Esophagus muscularis mucosa (tissue), 4 donors: ENCODE measurements around the gene DCLK2. TPM values are rescaled to one million over a fixed set of nuclear protein-coding genes. Genes with fewer than 3 reads are reported as not detected.

Source experiments
- DNase-seq: peaks from one replicate; pipeline ENCODE4 v3.0.0-alpha.2; 2017; ENCODE audit errors: extremely low spot score
- H3K27ac ChIP-seq, 4 donors: fragments of 200-600 bp; sonication (generic); replicated peaks in 1 of 4; 1 replicate in 3 of 4; 2 replicates in 1 of 4; pipeline ENCODE4 v1.5.1; 2016 to 2019; ENCODE audit warnings: mild to moderate bottlenecking in 1 of 4
- H3K27me3 ChIP-seq, 4 donors: fragments of 200-600 bp; sonication (generic); one replicate each; pipeline versions ENCODE4 v1.5.1 to v1.6.0; 2016 to 2019
- H3K36me3 ChIP-seq, 4 donors: fragments of 200-600 bp; sonication (generic); one replicate each; pipeline ENCODE4 v1.5.1; 2016 to 2019
- H3K4me1 ChIP-seq, 4 donors: fragments of 200-600 bp; sonication (generic); one replicate each; pipeline ENCODE4 v1.5.1; 2016 to 2019
- H3K4me3 ChIP-seq, 4 donors: fragments of 200-600 bp; sonication (generic); 1 replicate in 2 of 4; 2 replicates in 2 of 4; pipeline ENCODE4 v1.5.1; 2016 to 2019; ENCODE audit warnings: mild to moderate bottlenecking in 4 of 4, moderate library complexity in 1 of 4
- H3K9me3 ChIP-seq, 4 donors: fragments of 200-600 bp; sonication (generic); 1 replicate in 3 of 4; 2 replicates in 1 of 4; pipeline ENCODE4 v1.5.1; 2016 to 2019
- EP300 ChIP-seq: sonication (generic); formaldehyde crosslinking; IDR thresholded peaks from one replicate; pipeline ENCODE4 v1.6.1; 2017; ENCODE audit warnings: antibody characterized with exemption
- POLR2A ChIP-seq: fragments of 450-650 bp; IDR thresholded peaks from one replicate; pipeline ENCODE4 v1.6.1; 2017; ENCODE audit warnings: antibody characterized with exemption, moderate library complexity, mild to moderate bottlenecking, low read depth
- POLR2AphosphoS5 ChIP-seq, 2 donors: sonication (generic); formaldehyde crosslinking; IDR thresholded peaks; one replicate each; pipeline ENCODE4 v1.6.1; 2017; ENCODE audit warnings: antibody characterized with exemption in 2 of 2
- WGBS: methylation state at CpG from one replicate; pipeline ENCODE4 v1.1.5; 2018; 5-methylcytosine and 5-hydroxymethylcytosine counted together
- intact Hi-C: fragments of 100-400 bp; cut with DNase I; formaldehyde crosslinking; loops from one replicate; pipeline ENCODE4 v1.15.1; 2023
- total RNA-seq, 4 donors: library from RNA; depleted of rRNA; stranded (reverse); fragments of >200 nt; gene quantifications; one replicate each; pipeline versions ENCODE4 v1.1.0 to v1.2.1, GENCODE V29; 2016
- TF ChIP-seq, protein P1 (sequence below), 3 experiments: fragments of 200-600 bp in 2 of 3; fragments of 450-650 bp in 1 of 3; sonication (generic) in 2 of 3; IDR thresholded peaks; one replicate each; pipeline ENCODE4 v1.5.1; 2017 to 2019; ENCODE audit warnings: antibody characterized with exemption in 3 of 3, mild to moderate bottlenecking in 2 of 3, moderate library complexity in 1 of 3

Gene DCLK2
- total RNA-seq, 4 donors from 2014 or later = 15.4 to 29.3 (median 19.3) TPM

GRCh38 chr4:150047546-150047945 is 30.7 kb upstream of the DCLK2 start:
- DNase-seq = no peak
- no peaks in the 10 kb centered on the region for H3K27me3 ChIP-seq
- no peaks in the 10 kb centered on the region for H3K36me3 ChIP-seq
- TF ChIP-seq POLR2A (no peak), EP300 (no peak), POLR2AphosphoS5 (IDR thresholded peaks at IDR 0.05) (no peak)
- TF ChIP-seq, protein P1, sequence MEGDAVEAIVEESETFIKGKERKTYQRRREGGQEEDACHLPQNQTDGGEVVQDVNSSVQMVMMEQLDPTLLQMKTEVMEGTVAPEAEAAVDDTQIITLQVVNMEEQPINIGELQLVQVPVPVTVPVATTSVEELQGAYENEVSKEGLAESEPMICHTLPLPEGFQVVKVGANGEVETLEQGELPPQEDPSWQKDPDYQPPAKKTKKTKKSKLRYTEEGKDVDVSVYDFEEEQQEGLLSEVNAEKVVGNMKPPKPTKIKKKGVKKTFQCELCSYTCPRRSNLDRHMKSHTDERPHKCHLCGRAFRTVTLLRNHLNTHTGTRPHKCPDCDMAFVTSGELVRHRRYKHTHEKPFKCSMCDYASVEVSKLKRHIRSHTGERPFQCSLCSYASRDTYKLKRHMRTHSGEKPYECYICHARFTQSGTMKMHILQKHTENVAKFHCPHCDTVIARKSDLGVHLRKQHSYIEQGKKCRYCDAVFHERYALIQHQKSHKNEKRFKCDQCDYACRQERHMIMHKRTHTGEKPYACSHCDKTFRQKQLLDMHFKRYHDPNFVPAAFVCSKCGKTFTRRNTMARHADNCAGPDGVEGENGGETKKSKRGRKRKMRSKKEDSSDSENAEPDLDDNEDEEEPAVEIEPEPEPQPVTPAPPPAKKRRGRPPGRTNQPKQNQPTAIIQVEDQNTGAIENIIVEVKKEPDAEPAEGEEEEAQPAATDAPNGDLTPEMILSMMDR (IDR thresholded peaks at IDR 0.05) = no peak
- no peaks in the 10 kb centered on the region for H3K4me1 ChIP-seq
- no peak overlapping the region for H3K4me3 ChIP-seq
- intact Hi-C loops = no loop called here
- no peaks in the 10 kb centered on the region for H3K9me3 ChIP-seq
- H3K27ac ChIP-seq = no peak overlapping the region

DNA sequence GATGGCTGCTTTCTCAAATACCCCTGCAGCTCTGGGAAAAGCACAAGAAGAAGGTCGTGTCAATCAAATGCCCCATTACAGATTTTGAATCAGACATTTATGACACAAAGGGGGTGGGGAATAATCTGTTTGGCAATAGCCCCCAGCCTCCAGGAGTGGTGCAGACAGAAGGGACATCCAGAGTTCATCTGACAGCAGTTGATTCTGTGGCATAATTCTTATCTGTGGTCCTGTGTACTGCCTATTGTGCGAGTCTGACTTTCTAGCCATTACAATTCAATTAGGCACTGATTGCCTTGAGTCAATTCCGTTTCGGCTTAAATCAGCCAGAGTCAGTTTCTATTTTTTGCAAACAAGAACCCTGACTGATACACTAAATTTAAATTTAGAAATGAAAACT is 28.6 kb upstream of the DCLK2 start:
- WGBS = 93% methylated on average over 4 of the region's 4 CpGs
- intact Hi-C loops = no loop called here
- Histone ChIP-seq H3K4me3 (no peak overlapping the region), H3K27ac (no peak overlapping the region), H3K9me3 (no peaks in the 10 kb centered on the region), H3K36me3 (no peaks in the 10 kb centered on the region), H3K27me3 (no peaks in the 10 kb centered on the region), H3K4me1 (no peaks in the 10 kb centered on the region)
- TF ChIP-seq POLR2AphosphoS5 (IDR thresholded peaks at IDR 0.05) = no peak
- no peak for TF ChIP-seq POLR2A
- DNase-seq = no peak

- Histone ChIP-seq H3K27me3 (no peaks in the 10 kb centered on the region), H3K27ac (no peak overlapping the region), H3K36me3 (no peaks in the 10 kb centered on the region), H3K4me1 (no peaks in the 10 kb centered on the region), H3K4me3 (no peak overlapping the region), H3K9me3 (no peaks in the 10 kb centered on the region)
- WGBS = 94% methylated on average over 4 of the region's 4 CpGs
- DNase-seq = no peak
- TF ChIP-seq EP300 (no peak), POLR2A (no peak), POLR2AphosphoS5 (IDR thresholded peaks at IDR 0.05) (no peak)
- TF ChIP-seq, protein P1 (IDR thresholded peaks at IDR 0.05) = no peak
- intact Hi-C loops = no loop called here
Observed at GRCh38 chr4:150050566-150050965, 27.7 kb upstream of the DCLK2 start.

GRCh38 chr4:150051111-150051510 is 27.1 kb upstream of the DCLK2 start:
- Histone ChIP-seq H3K4me3 (no peak overlapping the region), H3K27me3 (no peaks in the 10 kb centered on the region), H3K9me3 (no peaks in the 10 kb centered on the region), H3K27ac (no peak overlapping the region), H3K36me3 (no peaks in the 10 kb centered on the region), H3K4me1 (no peaks in the 10 kb centered on the region)
- 90% methylated on average over 3 of the region's 3 CpGs for WGBS
- DNase-seq = no peak
- TF ChIP-seq, protein P1 (IDR thresholded peaks at IDR 0.05) = no peak
- TF ChIP-seq POLR2A = no peak
- TF ChIP-seq POLR2AphosphoS5 (IDR thresholded peaks at IDR 0.05) = no peak
- no peak for TF ChIP-seq EP300
- intact Hi-C loops = no loop called here

- no peak for TF ChIP-seq POLR2A
- TF ChIP-seq, protein P1 (IDR thresholded peaks at IDR 0.05) = no peak
- no peak for TF ChIP-seq EP300
- TF ChIP-seq POLR2AphosphoS5 (IDR thresholded peaks at IDR 0.05) = no peak
- DNase-seq = no peak
- Histone ChIP-seq H3K4me3 (no peak overlapping the region), H3K4me1 (peaks cover 0 to 14% (median 2%) of the 10 kb centered on the region in 4 donors), H3K27ac (no peak overlapping the region), H3K27me3 (no peaks in the 10 kb centered on the region), H3K9me3 (no peaks in the 10 kb centered on the region), H3K36me3 (no peaks in the 10 kb centered on the region)
- intact Hi-C loops = no loop called here
- 93% methylated on average over 1 of the region's 1 CpG for WGBS
Observed at GRCh38 chr4:150055467-150055866, 22.8 kb upstream of the DCLK2 start.
